Loucy (cell line): ENCODE measurements around the gene ADGRB3.

Experiments
- H2AFZ ChIP-seq: fragments of 200-600 bp; sonication (generic); 2 replicates; pipeline ENCODE4 v1.6.0; 2016; ENCODE audit warnings: antibody characterized with exemption, mild to moderate bottlenecking, low read length, moderate library complexity
- H3F3A ChIP-seq: fragments of 200-600 bp; 2 replicates; pipeline ENCODE4 v1.6.0; 2016; ENCODE audit warnings: antibody characterized with exemption, low read depth, mild to moderate bottlenecking
- H3K27me3 ChIP-seq: fragments of 200-600 bp; sonication (generic); 2 replicates; pipeline ENCODE4 v1.6.1; 2014; ENCODE audit warnings: low read length, mild to moderate bottlenecking; ENCODE audit not compliant: insufficient read depth, poor library complexity, severe bottlenecking
- H3K36me3 ChIP-seq: fragments of 200-600 bp; sonication (generic); 2 replicates; pipeline ENCODE4 v1.6.1; 2016; ENCODE audit warnings: low read length; ENCODE audit not compliant: insufficient read depth
- H3K4me1 ChIP-seq: fragments of 200-600 bp; sonication (generic); 2 replicates; pipeline ENCODE4 v1.5.1; 2014; ENCODE audit warnings: low read length, mild to moderate bottlenecking; ENCODE audit not compliant: insufficient read depth, poor library complexity, severe bottlenecking
- H3K4me2 ChIP-seq: fragments of 200-600 bp; sonication (generic); 2 replicates; pipeline ENCODE4 v1.6.0; 2014; ENCODE audit warnings: antibody characterized with exemption, low read length, low read depth, mild to moderate bottlenecking; ENCODE audit not compliant: poor library complexity, severe bottlenecking
- H3K4me3 ChIP-seq: fragments of 200-600 bp; sonication (generic); 2 replicates; pipeline ENCODE4 v1.5.1; 2014; ENCODE audit warnings: low read length, mild to moderate bottlenecking, mixed read lengths; ENCODE audit not compliant: poor library complexity, severe bottlenecking
- H3K79me2 ChIP-seq: fragments of 200-600 bp; sonication (generic); 2 replicates; pipeline ENCODE4 v1.6.1; 2014; ENCODE audit warnings: low read length; ENCODE audit not compliant: insufficient read depth
- H3K9ac ChIP-seq: fragments of 200-600 bp; sonication (generic); 2 replicates; pipeline ENCODE4 v1.6.0; 2014; ENCODE audit warnings: mild to moderate bottlenecking, low read depth, low read length, moderate library complexity; ENCODE audit not compliant: poor library complexity, severe bottlenecking
- H3K9me2 ChIP-seq: fragments of 200-600 bp; sonication (generic); replicated peaks from 2 replicates; pipeline ENCODE4 v1.6.1; 2016; ENCODE audit warnings: low read depth, low read length, mixed read lengths
- H3K9me3 ChIP-seq: fragments of 200-600 bp; sonication (generic); 2 replicates; pipeline ENCODE4 v1.6.1; 2014; ENCODE audit warnings: mild to moderate bottlenecking, antibody characterized with exemption, low read length, low read depth; ENCODE audit not compliant: insufficient read depth
- H4K20me1 ChIP-seq: fragments of 200-600 bp; sonication (generic); 2 replicates; pipeline ENCODE4 v1.6.0; 2014; ENCODE audit warnings: antibody characterized with exemption, low read length, mild to moderate bottlenecking; ENCODE audit not compliant: insufficient read depth, poor library complexity, severe bottlenecking
- CTCF ChIP-seq: fragments of 200-600 bp; sonication (generic); conservative IDR thresholded peaks from 2 replicates; pipeline ENCODE4 v1.5.1; 2014; ENCODE audit warnings: mild to moderate bottlenecking, antibody characterized with exemption, low read length
- EZH2phosphoT487 ChIP-seq: fragments of 200-600 bp; IDR thresholded peaks from 2 replicates; pipeline ENCODE4 v1.6.1; 2018; ENCODE audit warnings: antibody characterized with exemption, mild to moderate bottlenecking, moderate library complexity, borderline replicate concordance

The ADGRB3 gene

GRCh38 chr6:68852791-68853190 lies 217.7 kb downstream of the ADGRB3 start:
- no peaks in the 10 kb centered on the region for H3K4me1 ChIP-seq
- H3K9me3 ChIP-seq: no peaks in the 10 kb centered on the region
- no peaks in the 10 kb centered on the region for H3K36me3 ChIP-seq
- no peaks in the 10 kb centered on the region for H3K9me2 ChIP-seq
- no peak for TF ChIP-seq EZH2phosphoT487
- no peak for TF ChIP-seq CTCF
- H3K79me2 ChIP-seq: no peaks in the 10 kb centered on the region
- no peak overlapping the region for H2AFZ ChIP-seq
- no peak overlapping the region for H3K9ac ChIP-seq
- H3F3A ChIP-seq: no peaks in the 10 kb centered on the region
- no peaks in the 10 kb centered on the region for H4K20me1 ChIP-seq
- H3K4me2 ChIP-seq: no peak overlapping the region
- H3K4me3 ChIP-seq: no peak overlapping the region
- H3K27me3 ChIP-seq: no peaks in the 10 kb centered on the region

GRCh38 chr6:68859233-68859632 lies 224.2 kb downstream of the ADGRB3 start:
- Histone ChIP-seq H3K4me3 (no peak overlapping the region), H3K4me1 (no peaks in the 10 kb centered on the region), H3K79me2 (no peaks in the 10 kb centered on the region), H3K4me2 (no peak overlapping the region), H2AFZ (no peak overlapping the region), H3F3A (no peaks in the 10 kb centered on the region), H3K9me2 (no peaks in the 10 kb centered on the region), H3K9me3 (peaks cover 4% of the 10 kb centered on the region; the same call in 1 of the 2 replicates), H3K27me3 (no peaks in the 10 kb centered on the region), H4K20me1 (no peaks in the 10 kb centered on the region), H3K9ac (no peak overlapping the region), H3K36me3 (no peaks in the 10 kb centered on the region)
- TF ChIP-seq EZH2phosphoT487 (no peak), CTCF (no peak)

GRCh38 chr6:68868646-68869045 lies 233.6 kb downstream of the ADGRB3 start:
- Histone ChIP-seq H3K36me3 (no peaks in the 10 kb centered on the region), H2AFZ (no peak overlapping the region), H3F3A (no peaks in the 10 kb centered on the region), H3K9me3 (no peaks in the 10 kb centered on the region), H3K9ac (no peak overlapping the region), H3K79me2 (no peaks in the 10 kb centered on the region), H3K9me2 (no peaks in the 10 kb centered on the region), H4K20me1 (no peaks in the 10 kb centered on the region), H3K4me2 (no peak overlapping the region), H3K27me3 (no peaks in the 10 kb centered on the region), H3K4me1 (no peaks in the 10 kb centered on the region), H3K4me3 (no peak overlapping the region)
- no peak for TF ChIP-seq EZH2phosphoT487
- no peak for TF ChIP-seq CTCF
